Liver (tissue), 9 donors: ENCODE results near the gene EPHA6. TPM values are rescaled to one million over a fixed set of nuclear protein-coding genes. Genes with fewer than 3 reads are reported as not detected.

Source experiments
- DNase-seq: peaks from one replicate; pipeline ENCODE4 v3.0.0-alpha.2; 2017; ENCODE audit warnings: low spot score
- H3K27ac ChIP-seq, 2 donors: one replicate each; pipeline ENCODE4 v1.7.0; 2013; ENCODE audit warnings: inconsistent platforms in 2 of 2, low read length in 2 of 2, control low read depth in 1 of 2, low read depth in 1 of 2, mild to moderate bottlenecking in 1 of 2
- H3K27me3 ChIP-seq, 4 donors: one replicate each; pipeline versions ENCODE4 v1.6.1 to v1.7.0; 2013; ENCODE audit warnings: low read length in 3 of 4, inconsistent platforms in 1 of 4, mild to moderate bottlenecking in 1 of 4, moderate library complexity in 1 of 4; ENCODE audit not compliant: control insufficient read depth in 4 of 4, insufficient read depth in 4 of 4
- H3K36me3 ChIP-seq, 4 donors: one replicate each; pipeline versions ENCODE4 v1.6.1 to v1.7.0; 2013; ENCODE audit warnings: low read length in 3 of 4, mild to moderate bottlenecking in 3 of 4, low read depth in 1 of 4, moderate library complexity in 1 of 4; ENCODE audit not compliant: control insufficient read depth in 4 of 4, insufficient read depth in 3 of 4
- H3K4me1 ChIP-seq, 4 donors: one replicate each; pipeline versions ENCODE4 v1.6.1 to v1.7.0; 2013; ENCODE audit warnings: low read length in 3 of 4, mild to moderate bottlenecking in 3 of 4, moderate library complexity in 1 of 4; ENCODE audit not compliant: control insufficient read depth in 4 of 4, insufficient read depth in 4 of 4
- H3K4me3 ChIP-seq, 3 donors: one replicate each; pipeline versions ENCODE4 v1.6.1 to v1.7.0; 2013; ENCODE audit warnings: low read length in 3 of 3, control low read depth in 1 of 3, low read depth in 1 of 3, mild to moderate bottlenecking in 1 of 3
- H3K9ac ChIP-seq, 2 donors: one replicate each; pipeline ENCODE4 v1.7.0; 2013; ENCODE audit warnings: low read length in 2 of 2, mild to moderate bottlenecking in 2 of 2, moderate library complexity in 2 of 2, control low read depth in 1 of 2, low read depth in 1 of 2
- H3K9me3 ChIP-seq, 4 donors: one replicate each; pipeline versions ENCODE4 v1.6.1 to v1.7.0; 2013; ENCODE audit warnings: low read length in 3 of 4; ENCODE audit not compliant: control insufficient read depth in 4 of 4
- EGR1 ChIP-seq, 2 donors: IDR thresholded peaks; 2 replicates each; pipeline ENCODE4 v1.6.1; 2016 to 2018; ENCODE audit warnings: antibody characterized with exemption in 2 of 2, low read depth in 2 of 2
- FOXA1 ChIP-seq: IDR thresholded peaks from 2 replicates; pipeline ENCODE4 v1.6.1; 2016; ENCODE audit warnings: antibody characterized with exemption
- FOXA2 ChIP-seq: IDR thresholded peaks from 2 replicates; pipeline ENCODE4 v1.6.1; 2016; ENCODE audit warnings: antibody characterized with exemption
- GABPA ChIP-seq, 2 donors: IDR thresholded peaks in 1 of 2; conservative IDR thresholded peaks in 1 of 2; 2 replicates each; pipeline ENCODE4 v1.6.1; 2016; ENCODE audit warnings: antibody characterized with exemption in 2 of 2, mild to moderate bottlenecking in 1 of 2, moderate library complexity in 1 of 2
- HNF4A ChIP-seq, 2 donors: conservative IDR thresholded peaks; 2 replicates each; pipeline ENCODE4 v1.6.1; 2016; ENCODE audit warnings: antibody characterized with exemption in 2 of 2, mild to moderate bottlenecking in 2 of 2
- HNF4G ChIP-seq: IDR thresholded peaks from 2 replicates; pipeline ENCODE4 v1.6.1; 2016; ENCODE audit warnings: antibody characterized with exemption
- JUND ChIP-seq, 2 donors: IDR thresholded peaks; 2 replicates each; pipeline ENCODE4 v1.6.1; 2016; ENCODE audit warnings: antibody characterized with exemption in 2 of 2
- NR2F2 ChIP-seq: IDR thresholded peaks from 2 replicates; pipeline ENCODE4 v1.6.1; 2016; ENCODE audit warnings: antibody characterized with exemption
- RAD21 ChIP-seq, 2 donors: IDR thresholded peaks; 2 replicates each; pipeline ENCODE4 v1.6.1; 2016; ENCODE audit warnings: antibody characterized with exemption in 2 of 2, mild to moderate bottlenecking in 2 of 2
- RXRA ChIP-seq, 2 donors: IDR thresholded peaks; 2 replicates each; pipeline ENCODE4 v1.6.1; 2017 to 2018; ENCODE audit warnings: antibody characterized with exemption in 2 of 2, mild to moderate bottlenecking in 1 of 2
- SP1 ChIP-seq: IDR thresholded peaks from 2 replicates; pipeline ENCODE4 v1.6.1; 2018; ENCODE audit warnings: antibody characterized with exemption, mild to moderate bottlenecking
- TAF1 ChIP-seq: conservative IDR thresholded peaks from 2 replicates; pipeline ENCODE4 v1.6.1; 2016; ENCODE audit warnings: antibody characterized with exemption, mild to moderate bottlenecking
- YY1 ChIP-seq: IDR thresholded peaks from 2 replicates; pipeline ENCODE4 v1.6.1; 2016; ENCODE audit warnings: antibody characterized with exemption, mild to moderate bottlenecking
- WGBS: extraction: QIAGEN DNeasy Blood & Tissue Kit; methylation state at CpG from one replicate; pipeline ENCODE4 v1.1.7; 2013; 5-methylcytosine and 5-hydroxymethylcytosine counted together
- polyA plus RNA-seq, 2 donors: library from polyadenylated mRNA; stranded (reverse) in 1 of 2; unstranded in 1 of 2; fragments of 200-250 nt in 1 of 2; fragments of >200 nt in 1 of 2; fragmentation: Nextera tagmentation in 1 of 2; extraction: Ambion mirVana in 1 of 2; gene quantifications; one replicate each; pipeline versions ENCODE4 v1.2.1 to v1.2.3, GENCODE V29; 2013 to 2015
- total RNA-seq, 2 donors: library from RNA; depleted of rRNA; stranded (reverse); fragments of >200 nt; gene quantifications; one replicate each; pipeline ENCODE4 v1.2.3, GENCODE V29; 2014
- TF ChIP-seq, protein P1 (sequence below): IDR thresholded peaks from 2 replicates; pipeline ENCODE4 v1.6.1; 2016; ENCODE audit warnings: antibody characterized with exemption
- TF ChIP-seq, protein P2 (sequence below): IDR thresholded peaks from 2 replicates; pipeline ENCODE4 v1.6.1; 2016; ENCODE audit warnings: antibody characterized with exemption, mild to moderate bottlenecking
- TF ChIP-seq, protein P3 (sequence below): IDR thresholded peaks from 2 replicates; pipeline ENCODE4 v1.6.1; 2016; ENCODE audit warnings: antibody characterized with exemption
- TF ChIP-seq, protein P4 (sequence below): IDR thresholded peaks from 2 replicates; pipeline ENCODE4 v1.6.1; 2016; ENCODE audit warnings: antibody characterized with exemption
- TF ChIP-seq, protein P5 (sequence below): fragments of 150-350 bp; IDR thresholded peaks from 2 replicates; pipeline ENCODE4 v1.5.1; 2017; ENCODE audit warnings: improper control_type of control experiment, low read depth, low read length; ENCODE audit not compliant: missing input control
- donor health status: healthy.
- donor health status: healthy.
- donor health status: healthy.
- donor health status: healthy.
- donor health status: healthy.

Gene EPHA6
- total and polyA plus RNA-seq, 4 donors = 0.05 to 0.17 (median 0.05) TPM; not detected in 1

DNA sequence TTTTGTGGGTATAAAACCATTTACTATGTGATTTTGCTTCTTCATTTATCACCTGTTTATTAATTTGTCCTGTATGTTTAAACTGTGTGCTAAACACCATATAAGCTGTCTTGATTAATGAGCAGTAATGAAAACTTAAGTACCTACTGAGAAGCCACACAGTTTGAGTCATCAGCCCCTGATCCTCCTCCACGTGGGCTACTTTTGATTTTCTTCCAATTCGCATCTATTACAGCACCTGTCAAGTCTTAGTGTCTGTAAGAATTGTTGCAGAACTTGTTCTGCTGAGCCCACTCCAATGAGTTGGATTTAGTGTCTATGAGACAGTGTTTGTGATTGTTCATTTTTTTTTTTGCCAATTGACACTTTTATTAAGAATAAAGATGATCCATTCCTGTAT lies 16.8 kb downstream of the EPHA6 start:
- DNase-seq = no peak
- H3K9ac ChIP-seq = no peak overlapping the region
- TF ChIP-seq NR2F2 (no peak), SP1 (no peak), TAF1 (no peak), JUND (IDR thresholded peaks at IDR 0.05) (no peak), HNF4A (conservative IDR thresholded peaks at IDR 0.05) (no peak), HNF4G (no peak)
- TF ChIP-seq, protein P1, sequence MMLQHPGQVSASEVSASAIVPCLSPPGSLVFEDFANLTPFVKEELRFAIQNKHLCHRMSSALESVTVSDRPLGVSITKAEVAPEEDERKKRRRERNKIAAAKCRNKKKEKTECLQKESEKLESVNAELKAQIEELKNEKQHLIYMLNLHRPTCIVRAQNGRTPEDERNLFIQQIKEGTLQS = no peak
- 46% methylated on average over 2 of the region's 2 CpGs for WGBS
- H3K4me3 ChIP-seq = no peak overlapping the region
- no peaks in the 10 kb centered on the region for H3K4me1 ChIP-seq
- no peaks in the 10 kb centered on the region for H3K36me3 ChIP-seq
- no peaks in the 10 kb centered on the region for H3K9me3 ChIP-seq
- no peak overlapping the region for H3K27ac ChIP-seq
- peaks cover 0 to 3% (median 0%) of the 10 kb centered on the region in 4 donors for H3K27me3 ChIP-seq

DNA sequence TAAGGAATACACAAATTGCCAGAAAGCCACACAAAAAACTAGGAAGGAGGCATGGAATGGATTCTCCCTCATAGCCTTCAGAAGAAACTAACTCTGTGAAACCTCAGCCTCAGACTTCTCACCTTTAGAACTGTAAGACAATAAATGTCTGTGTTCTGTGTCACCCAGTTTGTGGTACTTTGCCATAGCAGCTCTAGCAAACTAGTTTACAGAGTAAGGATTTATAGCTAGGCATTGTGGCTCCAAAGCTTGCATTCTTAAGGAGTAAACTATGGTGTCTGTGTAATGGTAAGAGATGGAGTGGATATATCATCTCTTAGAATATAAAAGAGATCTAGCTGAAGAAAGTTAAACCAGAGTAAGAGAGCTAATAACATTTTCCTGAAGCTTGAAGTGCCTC lies 18.9 kb downstream of the EPHA6 start:
- Histone ChIP-seq H3K36me3 (no peaks in the 10 kb centered on the region), H3K9ac (no peak overlapping the region), H3K27ac (no peak overlapping the region), H3K9me3 (no peaks in the 10 kb centered on the region), H3K27me3 (no peaks in the 10 kb centered on the region), H3K4me3 (no peak overlapping the region), H3K4me1 (no peaks in the 10 kb centered on the region)
- no peak for TF ChIP-seq FOXA2
- no peak for TF ChIP-seq EGR1 (IDR thresholded peaks at IDR 0.05; ENCODE audit: low read depth in 2 of 2)
- no peak for TF ChIP-seq RXRA (IDR thresholded peaks at IDR 0.05)
- no peak for TF ChIP-seq GABPA (IDR thresholded peaks at IDR 0.05 in 1 of 2, conservative IDR thresholded peaks at IDR 0.05 in 1 of 2)
- no peak for TF ChIP-seq YY1
- TF ChIP-seq, protein P1 = no peak
- no peak for DNase-seq

DNA sequence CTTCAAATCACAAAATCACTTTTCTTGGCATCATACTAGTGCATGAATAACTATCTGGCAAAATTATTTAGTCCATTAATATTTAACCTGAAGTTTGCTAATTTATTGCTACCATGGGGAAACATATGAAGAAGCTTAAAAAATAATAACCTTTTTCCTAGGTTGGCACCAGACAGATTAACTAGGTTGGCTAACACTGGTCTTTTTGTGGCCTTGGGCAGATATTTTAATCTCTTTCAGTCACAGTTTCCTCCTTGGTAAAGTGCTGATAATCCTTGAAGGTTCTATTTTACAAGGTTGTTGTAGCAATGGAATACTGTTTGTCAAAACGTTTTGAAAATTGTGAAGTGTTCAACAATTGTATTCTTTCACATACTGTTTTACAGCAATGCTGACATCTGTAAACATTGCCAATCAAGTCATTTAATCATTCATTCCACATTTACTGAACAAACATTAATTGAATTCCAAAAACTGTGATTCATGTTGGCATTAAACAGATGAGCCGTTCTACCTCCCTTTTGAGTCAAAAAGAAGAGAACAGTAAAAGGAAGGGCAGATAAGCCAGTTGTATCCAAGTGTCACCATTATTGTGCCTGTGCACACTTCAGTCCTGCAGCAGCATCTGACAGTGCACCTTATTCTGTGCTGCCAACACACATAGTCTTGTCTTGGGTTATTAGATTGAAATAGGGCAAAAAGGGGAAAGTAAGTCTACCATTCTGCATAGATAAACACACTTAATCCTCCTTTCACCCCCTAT lies 21.9 kb downstream of the EPHA6 start:
- no peak overlapping the region for H3K9ac ChIP-seq
- H3K4me1 ChIP-seq = no peaks in the 10 kb centered on the region
- no peaks in the 10 kb centered on the region for H3K27me3 ChIP-seq
- no peak for TF ChIP-seq HNF4G
- no peak for TF ChIP-seq SP1
- TF ChIP-seq, protein P2, sequence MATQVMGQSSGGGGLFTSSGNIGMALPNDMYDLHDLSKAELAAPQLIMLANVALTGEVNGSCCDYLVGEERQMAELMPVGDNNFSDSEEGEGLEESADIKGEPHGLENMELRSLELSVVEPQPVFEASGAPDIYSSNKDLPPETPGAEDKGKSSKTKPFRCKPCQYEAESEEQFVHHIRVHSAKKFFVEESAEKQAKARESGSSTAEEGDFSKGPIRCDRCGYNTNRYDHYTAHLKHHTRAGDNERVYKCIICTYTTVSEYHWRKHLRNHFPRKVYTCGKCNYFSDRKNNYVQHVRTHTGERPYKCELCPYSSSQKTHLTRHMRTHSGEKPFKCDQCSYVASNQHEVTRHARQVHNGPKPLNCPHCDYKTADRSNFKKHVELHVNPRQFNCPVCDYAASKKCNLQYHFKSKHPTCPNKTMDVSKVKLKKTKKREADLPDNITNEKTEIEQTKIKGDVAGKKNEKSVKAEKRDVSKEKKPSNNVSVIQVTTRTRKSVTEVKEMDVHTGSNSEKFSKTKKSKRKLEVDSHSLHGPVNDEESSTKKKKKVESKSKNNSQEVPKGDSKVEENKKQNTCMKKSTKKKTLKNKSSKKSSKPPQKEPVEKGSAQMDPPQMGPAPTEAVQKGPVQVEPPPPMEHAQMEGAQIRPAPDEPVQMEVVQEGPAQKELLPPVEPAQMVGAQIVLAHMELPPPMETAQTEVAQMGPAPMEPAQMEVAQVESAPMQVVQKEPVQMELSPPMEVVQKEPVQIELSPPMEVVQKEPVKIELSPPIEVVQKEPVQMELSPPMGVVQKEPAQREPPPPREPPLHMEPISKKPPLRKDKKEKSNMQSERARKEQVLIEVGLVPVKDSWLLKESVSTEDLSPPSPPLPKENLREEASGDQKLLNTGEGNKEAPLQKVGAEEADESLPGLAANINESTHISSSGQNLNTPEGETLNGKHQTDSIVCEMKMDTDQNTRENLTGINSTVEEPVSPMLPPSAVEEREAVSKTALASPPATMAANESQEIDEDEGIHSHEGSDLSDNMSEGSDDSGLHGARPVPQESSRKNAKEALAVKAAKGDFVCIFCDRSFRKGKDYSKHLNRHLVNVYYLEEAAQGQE = no peak
- no peak for TF ChIP-seq HNF4A (conservative IDR thresholded peaks at IDR 0.05)
- no peak for TF ChIP-seq RXRA (IDR thresholded peaks at IDR 0.05)
- TF ChIP-seq YY1 = no peak
- TF ChIP-seq EGR1 (IDR thresholded peaks at IDR 0.05; ENCODE audit: low read depth in 2 of 2) = no peak
- TF ChIP-seq, protein P1 = no peak
- no peak for TF ChIP-seq JUND (IDR thresholded peaks at IDR 0.05)
- TF ChIP-seq, protein P3, sequence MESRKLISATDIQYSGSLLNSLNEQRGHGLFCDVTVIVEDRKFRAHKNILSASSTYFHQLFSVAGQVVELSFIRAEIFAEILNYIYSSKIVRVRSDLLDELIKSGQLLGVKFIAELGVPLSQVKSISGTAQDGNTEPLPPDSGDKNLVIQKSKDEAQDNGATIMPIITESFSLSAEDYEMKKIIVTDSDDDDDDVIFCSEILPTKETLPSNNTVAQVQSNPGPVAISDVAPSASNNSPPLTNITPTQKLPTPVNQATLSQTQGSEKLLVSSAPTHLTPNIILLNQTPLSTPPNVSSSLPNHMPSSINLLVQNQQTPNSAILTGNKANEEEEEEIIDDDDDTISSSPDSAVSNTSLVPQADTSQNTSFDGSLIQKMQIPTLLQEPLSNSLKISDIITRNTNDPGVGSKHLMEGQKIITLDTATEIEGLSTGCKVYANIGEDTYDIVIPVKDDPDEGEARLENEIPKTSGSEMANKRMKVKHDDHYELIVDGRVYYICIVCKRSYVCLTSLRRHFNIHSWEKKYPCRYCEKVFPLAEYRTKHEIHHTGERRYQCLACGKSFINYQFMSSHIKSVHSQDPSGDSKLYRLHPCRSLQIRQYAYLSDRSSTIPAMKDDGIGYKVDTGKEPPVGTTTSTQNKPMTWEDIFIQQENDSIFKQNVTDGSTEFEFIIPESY = no peak
- TF ChIP-seq, protein P4, sequence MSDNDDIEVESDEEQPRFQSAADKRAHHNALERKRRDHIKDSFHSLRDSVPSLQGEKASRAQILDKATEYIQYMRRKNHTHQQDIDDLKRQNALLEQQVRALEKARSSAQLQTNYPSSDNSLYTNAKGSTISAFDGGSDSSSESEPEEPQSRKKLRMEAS = no peak
- no peak for TF ChIP-seq NR2F2
- no peak for TF ChIP-seq GABPA (IDR thresholded peaks at IDR 0.05 in 1 of 2, conservative IDR thresholded peaks at IDR 0.05 in 1 of 2)
- TF ChIP-seq TAF1 = no peak
- TF ChIP-seq FOXA1 = no peak
- TF ChIP-seq, protein P5, sequence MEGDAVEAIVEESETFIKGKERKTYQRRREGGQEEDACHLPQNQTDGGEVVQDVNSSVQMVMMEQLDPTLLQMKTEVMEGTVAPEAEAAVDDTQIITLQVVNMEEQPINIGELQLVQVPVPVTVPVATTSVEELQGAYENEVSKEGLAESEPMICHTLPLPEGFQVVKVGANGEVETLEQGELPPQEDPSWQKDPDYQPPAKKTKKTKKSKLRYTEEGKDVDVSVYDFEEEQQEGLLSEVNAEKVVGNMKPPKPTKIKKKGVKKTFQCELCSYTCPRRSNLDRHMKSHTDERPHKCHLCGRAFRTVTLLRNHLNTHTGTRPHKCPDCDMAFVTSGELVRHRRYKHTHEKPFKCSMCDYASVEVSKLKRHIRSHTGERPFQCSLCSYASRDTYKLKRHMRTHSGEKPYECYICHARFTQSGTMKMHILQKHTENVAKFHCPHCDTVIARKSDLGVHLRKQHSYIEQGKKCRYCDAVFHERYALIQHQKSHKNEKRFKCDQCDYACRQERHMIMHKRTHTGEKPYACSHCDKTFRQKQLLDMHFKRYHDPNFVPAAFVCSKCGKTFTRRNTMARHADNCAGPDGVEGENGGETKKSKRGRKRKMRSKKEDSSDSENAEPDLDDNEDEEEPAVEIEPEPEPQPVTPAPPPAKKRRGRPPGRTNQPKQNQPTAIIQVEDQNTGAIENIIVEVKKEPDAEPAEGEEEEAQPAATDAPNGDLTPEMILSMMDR = no peak
- no peak for TF ChIP-seq RAD21 (IDR thresholded peaks at IDR 0.05)
- TF ChIP-seq FOXA2 = no peak
- H3K36me3 ChIP-seq = no peaks in the 10 kb centered on the region
- H3K4me3 ChIP-seq = no peak overlapping the region
- WGBS = 29% methylated on average over 2 of the region's 2 CpGs
- DNase-seq = no peak
- no peak overlapping the region for H3K27ac ChIP-seq
- H3K9me3 ChIP-seq = no peaks in the 10 kb centered on the region
